ENCODE results near the gene CFHR4. TPM values are rescaled to one million over a fixed set of nuclear protein-coding genes. Genes with fewer than 3 reads are reported as not detected.

Gene CFHR4
- total and polyA plus RNA-seq, 2 of the 4 experiments (the other 2 are of a cell fraction): not detected

DNA sequence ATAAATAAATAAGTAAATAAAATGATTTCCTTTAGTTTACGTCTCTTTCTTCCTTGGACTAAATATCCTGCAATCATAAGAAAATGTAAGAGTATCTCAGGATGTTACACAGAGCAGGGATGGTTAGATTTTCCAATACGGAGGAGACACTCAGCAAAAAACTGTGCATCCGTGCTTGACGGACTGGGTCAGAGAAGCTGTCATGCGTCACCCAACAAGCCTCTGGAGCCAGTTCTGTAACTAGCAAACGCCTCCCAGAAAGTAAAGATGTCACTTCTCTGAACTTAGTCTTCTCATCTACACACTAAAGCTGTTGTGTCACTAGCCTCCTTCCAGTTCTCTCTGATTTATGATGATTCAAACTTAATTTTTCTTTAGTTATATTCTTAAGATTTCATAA, 3.4 kb downstream of the CFHR4 start:
- TF ChIP-seq RCOR1 (IDR thresholded peaks at IDR 0.05; ENCODE audit: insufficient replicate concordance, low read length) (no peak), NFE2L2 (IDR thresholded peaks at IDR 0.05; ENCODE audit: low read depth, low read length) (no peak), SMC3 (IDR thresholded peaks at IDR 0.05; ENCODE audit: low read depth, low read length) (no peak), RFX5 (IDR thresholded peaks at IDR 0.05; ENCODE audit: low read depth, low read length) (no peak), MAZ (IDR thresholded peaks at IDR 0.05; ENCODE audit: borderline replicate concordance, low read depth, low read length) (no peak), RAD21 (IDR thresholded peaks at IDR 0.05; ENCODE audit: low read length) (no peak), BHLHE40 (IDR thresholded peaks at IDR 0.05; ENCODE audit: low read depth, low read length) (no peak), CHD1 (IDR thresholded peaks at IDR 0.05; ENCODE audit: low read depth, low read length) (no peak), POLR2A (IDR thresholded peaks at IDR 0.05; ENCODE audit: low read depth, low read length) (no peak), MAFK (IDR thresholded peaks at IDR 0.05; ENCODE audit: low read depth, low read length) (no peak), CEBPB (IDR thresholded peaks at IDR 0.05; ENCODE audit: low read depth, low read length) (no peak), FOS (IDR thresholded peaks at IDR 0.05; ENCODE audit: low read depth, low read length) (no peak), MXI1 (IDR thresholded peaks at IDR 0.05; ENCODE audit: borderline replicate concordance, low read depth, low read length) (no peak)
- TF ChIP-seq, protein P1, sequence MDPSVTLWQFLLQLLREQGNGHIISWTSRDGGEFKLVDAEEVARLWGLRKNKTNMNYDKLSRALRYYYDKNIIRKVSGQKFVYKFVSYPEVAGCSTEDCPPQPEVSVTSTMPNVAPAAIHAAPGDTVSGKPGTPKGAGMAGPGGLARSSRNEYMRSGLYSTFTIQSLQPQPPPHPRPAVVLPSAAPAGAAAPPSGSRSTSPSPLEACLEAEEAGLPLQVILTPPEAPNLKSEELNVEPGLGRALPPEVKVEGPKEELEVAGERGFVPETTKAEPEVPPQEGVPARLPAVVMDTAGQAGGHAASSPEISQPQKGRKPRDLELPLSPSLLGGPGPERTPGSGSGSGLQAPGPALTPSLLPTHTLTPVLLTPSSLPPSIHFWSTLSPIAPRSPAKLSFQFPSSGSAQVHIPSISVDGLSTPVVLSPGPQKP (IDR thresholded peaks at IDR 0.05; ENCODE audit: borderline replicate concordance, low read depth, low read length): no peak
- TF ChIP-seq, protein P2, sequence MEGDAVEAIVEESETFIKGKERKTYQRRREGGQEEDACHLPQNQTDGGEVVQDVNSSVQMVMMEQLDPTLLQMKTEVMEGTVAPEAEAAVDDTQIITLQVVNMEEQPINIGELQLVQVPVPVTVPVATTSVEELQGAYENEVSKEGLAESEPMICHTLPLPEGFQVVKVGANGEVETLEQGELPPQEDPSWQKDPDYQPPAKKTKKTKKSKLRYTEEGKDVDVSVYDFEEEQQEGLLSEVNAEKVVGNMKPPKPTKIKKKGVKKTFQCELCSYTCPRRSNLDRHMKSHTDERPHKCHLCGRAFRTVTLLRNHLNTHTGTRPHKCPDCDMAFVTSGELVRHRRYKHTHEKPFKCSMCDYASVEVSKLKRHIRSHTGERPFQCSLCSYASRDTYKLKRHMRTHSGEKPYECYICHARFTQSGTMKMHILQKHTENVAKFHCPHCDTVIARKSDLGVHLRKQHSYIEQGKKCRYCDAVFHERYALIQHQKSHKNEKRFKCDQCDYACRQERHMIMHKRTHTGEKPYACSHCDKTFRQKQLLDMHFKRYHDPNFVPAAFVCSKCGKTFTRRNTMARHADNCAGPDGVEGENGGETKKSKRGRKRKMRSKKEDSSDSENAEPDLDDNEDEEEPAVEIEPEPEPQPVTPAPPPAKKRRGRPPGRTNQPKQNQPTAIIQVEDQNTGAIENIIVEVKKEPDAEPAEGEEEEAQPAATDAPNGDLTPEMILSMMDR (conservative IDR thresholded peaks at IDR 0.05; ENCODE audit: low read depth, low read length): no peak
- TF ChIP-seq, protein P3, sequence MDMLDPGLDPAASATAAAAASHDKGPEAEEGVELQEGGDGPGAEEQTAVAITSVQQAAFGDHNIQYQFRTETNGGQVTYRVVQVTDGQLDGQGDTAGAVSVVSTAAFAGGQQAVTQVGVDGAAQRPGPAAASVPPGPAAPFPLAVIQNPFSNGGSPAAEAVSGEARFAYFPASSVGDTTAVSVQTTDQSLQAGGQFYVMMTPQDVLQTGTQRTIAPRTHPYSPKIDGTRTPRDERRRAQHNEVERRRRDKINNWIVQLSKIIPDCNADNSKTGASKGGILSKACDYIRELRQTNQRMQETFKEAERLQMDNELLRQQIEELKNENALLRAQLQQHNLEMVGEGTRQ (IDR thresholded peaks at IDR 0.05; ENCODE audit: low read depth, low read length): no peak
- Histone ChIP-seq H3K23ac (ENCODE audit: low read depth, low read length) (no peak overlapping the region), H3K9me3 (ENCODE audit: control insufficient read depth, insufficient read depth, low read length) (no peaks in the 10 kb centered on the region), H3K79me1 (ENCODE audit: low read depth in 1 of 2, low read length in 2 of 2) (no peaks in the 10 kb centered on the region), H3K4me3 (ENCODE audit: insufficient read depth, low read depth, low read length) (no peak overlapping the region), H3K4ac (ENCODE audit: low read depth, low read length) (no peak overlapping the region), H2BK5ac (ENCODE audit: low read depth, low read length, poor library complexity, severe bottlenecking) (no peak overlapping the region), H3K36me3 (ENCODE audit: control insufficient read depth, insufficient read depth, low read length) (no peaks in the 10 kb centered on the region), H2AFZ (replicated peaks; ENCODE audit: low read length, poor library complexity) (no peak overlapping the region), H2BK20ac (ENCODE audit: low read depth, low read length) (no peak overlapping the region), H4K91ac (ENCODE audit: insufficient read depth, low read depth, low read length) (no peak overlapping the region), H4K8ac (ENCODE audit: low read depth in 2 of 2, low read length in 2 of 2) (no peak overlapping the region), H2AK9ac (replicated peaks; ENCODE audit: low read depth, low read length, poor library complexity) (no peak overlapping the region), H4K5ac (ENCODE audit: low read depth, low read length) (no peak overlapping the region), H3K4me2 (ENCODE audit: low read depth, low read length) (no peak overlapping the region), H2AK5ac (ENCODE audit: low read depth, low read length) (no peak overlapping the region), H3K18ac (ENCODE audit: low read depth, low read length) (no peak overlapping the region), H4K20me1 (ENCODE audit: insufficient read depth, low read length) (no peaks in the 10 kb centered on the region), H3K27me3 (ENCODE audit: control insufficient read depth, insufficient read depth, low read length) (no peaks in the 10 kb centered on the region), H3K56ac (ENCODE audit: extremely low read depth, insufficient read depth, low read length) (no peak overlapping the region), H3K4me1 (ENCODE audit: control insufficient read depth, insufficient read depth, low read length) (no peaks in the 10 kb centered on the region), H3K27ac (ENCODE audit: insufficient read depth, low read length) (no peak overlapping the region), H3K14ac (replicated peaks; ENCODE audit: low read depth, low read length) (no peak overlapping the region), H3K9ac (ENCODE audit: low read depth, low read length) (no peak overlapping the region), H2BK120ac (ENCODE audit: low read depth, low read length) (no peak overlapping the region), H2BK15ac (ENCODE audit: low read depth, low read length) (no peak overlapping the region), H3K9me1 (ENCODE audit: insufficient read depth, low read length) (no peaks in the 10 kb centered on the region)
- intact Hi-C loops (cut with micrococcal nuclease) (no loop called here), in situ Hi-C loops (cut with MboI; ENCODE audit: low sequenced_read_pairs) (no loop called here), dilution Hi-C loops (cut with HindIII; ENCODE audit: low sequenced_read_pairs, unreplicated experiment) (no loop called here)
- POLR2A ChIA-PET (ENCODE audit: unreplicated experiment): no interaction called here
- DNase-seq (no peak), ATAC-seq (ENCODE audit: low read depth) (no peak)
- no TSS peak for BruUV-seq (replicated peaks)
- CTCF ChIA-PET: no interaction called here
- no CpG with 5 or more reads among the region's 6 CpGs for WGBS, 2 experiments (ENCODE audit: extremely low coverage in 2 of 2, insufficient read length in 1 of 2)
